Endothelial cell of umbilical vein (primary cell): ENCODE results near the gene TNFSF9. TPM values are rescaled to one million over a fixed set of nuclear protein-coding genes. Genes with fewer than 3 reads are reported as not detected.

Source experiments
- BruUV-seq: library from RNA; stranded (reverse); fragments of 400-500 nt; replicated peaks from 2 replicates; lab custom pipeline; 2021; lab: Mats Ljungman, UMichigan
- CTCF ChIA-PET: fragments of 300-600, 350-600 bp; sonication (Branson Sonifier 250); formaldehyde crosslinking; loops from one replicate; lab custom pipeline; 2021; ENCODE audit warnings: antibody characterized with exemption, inconsistent platforms; lab: Charles Lee
- POLR2A ChIA-PET: fragments of 300-600, 350-600 bp; sonication (Branson Sonifier 250); formaldehyde crosslinking; loops from one replicate; lab custom pipeline; 2021; ENCODE audit warnings: antibody characterized with exemption, inconsistent platforms; lab: Charles Lee
- DNase-seq: peaks from one replicate; pipeline ENCODE4 v3.0.0-alpha.2; 2011; ENCODE audit warnings: low read depth, low spot score
- FAIRE-seq: peaks from 2 replicates; lab custom pipeline; 2011; peaks lifted over from hg19 to GRCh38; lab: Jason Lieb, UNC
- H2AFZ ChIP-seq: 2 replicates; pipeline ENCODE4 v1.6.0; 2012; ENCODE audit warnings: low read depth, low read length, control low read depth, inconsistent platforms
- H3K27ac ChIP-seq: 2 replicates; pipeline ENCODE4 v1.5.1; 2011; ENCODE audit warnings: low read depth, mild to moderate bottlenecking, control low read depth, low read length, moderate library complexity; ENCODE audit not compliant: insufficient read depth
- H3K27me3 ChIP-seq, 2 experiments: 2 replicates each; pipeline versions ENCODE4 v1.6.0 to v1.6.1; 2011; ENCODE audit warnings: low read length in 2 of 2, mixed read lengths in 1 of 2; ENCODE audit not compliant: control insufficient read depth in 2 of 2, insufficient read depth in 2 of 2
- H3K36me3 ChIP-seq, 2 experiments: 2 replicates in 1 of 2; 3 replicates in 1 of 2; pipeline ENCODE4 v1.5.1; 2011; ENCODE audit warnings: low read length in 2 of 2, mild to moderate bottlenecking in 1 of 2, moderate library complexity in 1 of 2; ENCODE audit not compliant: control insufficient read depth in 2 of 2, insufficient read depth in 2 of 2; ENCODE audit errors: extremely low read depth in 1 of 2
- H3K4me1 ChIP-seq: 3 replicates; pipeline ENCODE4 v1.5.1; 2011; ENCODE audit warnings: mild to moderate bottlenecking, low read length; ENCODE audit not compliant: control insufficient read depth, insufficient read depth; ENCODE audit errors: extremely low read depth
- H3K4me2 ChIP-seq: 2 replicates; pipeline ENCODE4 v1.6.1; 2011; ENCODE audit warnings: low read length, control low read depth, mixed read lengths; ENCODE audit not compliant: insufficient read depth
- H3K4me3 ChIP-seq, 3 experiments: fragments of 200-600 bp in 1 of 3; sonication (generic), shearing (Covaris generic) in 1 of 3; replicated peaks in 1 of 3; 2 replicates each; pipeline ENCODE4 v1.5.1; 2011 to 2016; ENCODE audit warnings: control low read depth in 3 of 3, low read length in 3 of 3, mild to moderate bottlenecking in 2 of 3, inconsistent platforms in 1 of 3, low read depth in 1 of 3, moderate library complexity in 1 of 3; ENCODE audit not compliant: insufficient read depth in 1 of 3
- H3K79me2 ChIP-seq: 2 replicates; pipeline ENCODE4 v1.6.0; 2012; ENCODE audit warnings: low read length, inconsistent platforms; ENCODE audit not compliant: control insufficient read depth, insufficient read depth
- H3K9ac ChIP-seq: replicated peaks from 2 replicates; pipeline ENCODE3; 2011; ENCODE audit warnings: low read length, control low read depth; ENCODE audit not compliant: insufficient read depth; ENCODE audit errors: extremely low read depth
- H3K9me1 ChIP-seq: replicated peaks from 3 replicates; pipeline ENCODE4 v1.6.0; 2011; ENCODE audit warnings: mild to moderate bottlenecking, low read length; ENCODE audit not compliant: control insufficient read depth, insufficient read depth; ENCODE audit errors: extremely low read depth
- H3K9me3 ChIP-seq: replicated peaks from 2 replicates; pipeline ENCODE4 v1.5.1; 2012; ENCODE audit warnings: low read length, inconsistent platforms; ENCODE audit not compliant: control insufficient read depth, insufficient read depth
- H4K20me1 ChIP-seq: replicated peaks from 2 replicates; pipeline ENCODE3; 2011; ENCODE audit warnings: mild to moderate bottlenecking, low read length; ENCODE audit not compliant: control insufficient read depth, insufficient read depth; ENCODE audit errors: extremely low read depth
- EZH2 ChIP-seq: IDR thresholded peaks from 2 replicates; pipeline ENCODE4 v1.6.1; 2012; ENCODE audit warnings: borderline replicate concordance, low read depth, mild to moderate bottlenecking, moderate library complexity, low read length, inconsistent platforms; ENCODE audit not compliant: severe bottlenecking
- FOS ChIP-seq: IDR thresholded peaks from 2 replicates; pipeline ENCODE4 v1.6.1; 2011; ENCODE audit warnings: mild to moderate bottlenecking, low read length, moderate library complexity, borderline replicate concordance; ENCODE audit not compliant: insufficient read depth
- GATA2 ChIP-seq: IDR thresholded peaks from 2 replicates; pipeline ENCODE4 v1.7.0; 2011; ENCODE audit warnings: low read depth, mild to moderate bottlenecking, moderate library complexity, mixed read lengths, low read length; ENCODE audit not compliant: insufficient read length, insufficient read depth
- JUN ChIP-seq: IDR thresholded peaks from 2 replicates; pipeline ENCODE4 v1.6.1; 2011; ENCODE audit warnings: borderline replicate concordance, low read depth; ENCODE audit not compliant: insufficient read length, insufficient read depth
- MYC ChIP-seq: IDR thresholded peaks from one replicate; pipeline ENCODE4 v1.6.1; 2011; ENCODE audit warnings: mild to moderate bottlenecking, low read depth, low read length
- POLR2A ChIP-seq: IDR thresholded peaks from 2 replicates; pipeline ENCODE4 v1.6.1; 2012; ENCODE audit warnings: low read depth, mild to moderate bottlenecking, control low read depth, low read length
- POLR2AphosphoS5 ChIP-seq: IDR thresholded peaks from 2 replicates; pipeline ENCODE4 v1.6.1; 2012; ENCODE audit warnings: low read depth, mild to moderate bottlenecking, control low read depth, low read length, moderate library complexity; ENCODE audit not compliant: insufficient read depth
- dilution Hi-C: fragments of 300-500 bp; cut with MboI; formaldehyde crosslinking; loops from one replicate; pipeline ENCODE4 v1.15.0; 2019; ENCODE audit warnings: low sequenced_read_pairs; ENCODE audit not compliant: extremely low pct_ligation_motif_present
- intact Hi-C: fragments of 100-400 bp; cut with micrococcal nuclease; formaldehyde crosslinking; loops from one replicate; pipeline ENCODE4 v1.10.0; 2022
- polyA plus RNA-seq, 4 experiments: library from polyadenylated mRNA; depleted of rRNA in 3 of 4; stranded (reverse) in 3 of 4; unstranded in 1 of 4; fragments of >200 nt; gene quantifications; 2 replicates each; pipeline versions ENCODE4 v1.2.1 to v1.2.3, GENCODE V29; 2011 to 2012; ENCODE audit warnings: missing spikeins in 1 of 4
- total RNA-seq: library from RNA; stranded (reverse); gene quantifications from 2 replicates; pipeline ENCODE4 v1.2.3, GENCODE V29; 2021
- TF ChIP-seq, protein P1 (sequence below), 2 donors: IDR thresholded peaks; 1 replicate in 1 of 2; 2 replicates in 1 of 2; pipeline ENCODE4 v1.5.1; 2011; ENCODE audit warnings: low read length in 2 of 2, mild to moderate bottlenecking in 2 of 2, moderate library complexity in 2 of 2, control low read depth in 1 of 2, inconsistent platforms in 1 of 2, low read depth in 1 of 2; ENCODE audit not compliant: insufficient read depth in 1 of 2; ENCODE audit errors: extremely low read depth in 1 of 2
- TF ChIP-seq, protein P2 (sequence below): IDR thresholded peaks from 2 replicates; pipeline ENCODE4 v1.6.1; 2011; ENCODE audit not compliant: insufficient read depth, insufficient read length

The TNFSF9 gene
- total and polyA plus RNA-seq, 2 donors (not counting 3 experiments of a cell fraction or from before 2014, with no cell fraction given), result 0.52 to 0.53 TPM

DNA sequence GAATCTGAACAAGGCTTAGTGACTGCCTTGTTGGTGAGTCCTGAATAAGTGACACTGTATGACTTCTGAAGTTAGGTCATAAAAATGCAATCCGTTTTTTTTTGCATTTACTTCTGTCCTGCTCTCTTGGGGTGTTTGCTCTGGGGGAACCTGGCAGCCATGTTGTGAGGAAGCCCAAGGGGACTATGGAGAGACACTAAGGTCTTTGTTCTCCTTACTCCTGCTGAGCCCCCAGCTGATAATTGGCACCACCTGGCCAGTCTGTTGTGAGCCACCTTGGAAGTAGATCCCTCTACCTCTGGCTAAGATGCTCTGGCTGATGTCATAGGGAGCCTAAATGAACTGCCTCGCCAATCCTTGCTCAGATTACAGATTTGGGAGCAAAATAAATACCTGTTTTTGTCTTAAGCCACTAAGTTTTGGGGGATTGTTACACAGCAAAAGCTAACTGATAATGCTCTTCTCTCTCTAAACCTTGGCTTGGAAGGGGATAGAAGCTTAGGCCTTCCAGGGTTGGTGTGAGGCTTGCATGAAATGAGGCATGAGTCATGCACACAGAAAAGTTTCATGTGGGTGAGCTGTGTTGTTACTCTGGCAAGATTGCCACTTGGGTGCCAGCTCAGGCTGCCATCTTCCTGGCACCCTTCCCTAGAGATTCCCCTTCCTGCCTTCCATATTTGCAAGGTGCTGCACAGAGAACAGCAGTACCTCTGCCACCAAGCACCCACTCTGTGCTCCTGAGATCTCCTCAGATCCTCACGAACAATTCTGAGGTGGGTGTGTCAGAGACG is 38.8 kb upstream of the TNFSF9 start:
- no peaks in the 10 kb centered on the region for H3K79me2 ChIP-seq
- H3K9ac ChIP-seq, result no peak overlapping the region
- no peak overlapping the region for H3K4me2 ChIP-seq
- no peak overlapping the region for H3K27ac ChIP-seq
- H3K9me1 ChIP-seq, result no peaks in the 10 kb centered on the region
- CTCF ChIA-PET, result no interaction called here
- FAIRE-seq (no peak), DNase-seq (no peak)
- TF ChIP-seq FOS (no peak), JUN (no peak), POLR2AphosphoS5 (no peak), MYC (no peak), EZH2 (no peak), POLR2A (no peak), GATA2 (no peak)
- TF ChIP-seq, protein P1, sequence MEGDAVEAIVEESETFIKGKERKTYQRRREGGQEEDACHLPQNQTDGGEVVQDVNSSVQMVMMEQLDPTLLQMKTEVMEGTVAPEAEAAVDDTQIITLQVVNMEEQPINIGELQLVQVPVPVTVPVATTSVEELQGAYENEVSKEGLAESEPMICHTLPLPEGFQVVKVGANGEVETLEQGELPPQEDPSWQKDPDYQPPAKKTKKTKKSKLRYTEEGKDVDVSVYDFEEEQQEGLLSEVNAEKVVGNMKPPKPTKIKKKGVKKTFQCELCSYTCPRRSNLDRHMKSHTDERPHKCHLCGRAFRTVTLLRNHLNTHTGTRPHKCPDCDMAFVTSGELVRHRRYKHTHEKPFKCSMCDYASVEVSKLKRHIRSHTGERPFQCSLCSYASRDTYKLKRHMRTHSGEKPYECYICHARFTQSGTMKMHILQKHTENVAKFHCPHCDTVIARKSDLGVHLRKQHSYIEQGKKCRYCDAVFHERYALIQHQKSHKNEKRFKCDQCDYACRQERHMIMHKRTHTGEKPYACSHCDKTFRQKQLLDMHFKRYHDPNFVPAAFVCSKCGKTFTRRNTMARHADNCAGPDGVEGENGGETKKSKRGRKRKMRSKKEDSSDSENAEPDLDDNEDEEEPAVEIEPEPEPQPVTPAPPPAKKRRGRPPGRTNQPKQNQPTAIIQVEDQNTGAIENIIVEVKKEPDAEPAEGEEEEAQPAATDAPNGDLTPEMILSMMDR (IDR thresholded peaks at IDR 0.05; ENCODE audit: extremely low read depth in 1 of 2, insufficient read depth in 1 of 2, low read depth in 1 of 2, low read length in 2 of 2), result no peak
- TF ChIP-seq, protein P2, sequence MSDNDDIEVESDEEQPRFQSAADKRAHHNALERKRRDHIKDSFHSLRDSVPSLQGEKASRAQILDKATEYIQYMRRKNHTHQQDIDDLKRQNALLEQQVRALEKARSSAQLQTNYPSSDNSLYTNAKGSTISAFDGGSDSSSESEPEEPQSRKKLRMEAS, result no peak
- no peak overlapping the region for H2AFZ ChIP-seq
- H3K4me1 ChIP-seq, result no peaks in the 10 kb centered on the region
- no peaks in the 10 kb centered on the region for H3K9me3 ChIP-seq
- no peaks in the 10 kb centered on the region for H3K36me3 ChIP-seq
- BruUV-seq, result no TSS peak
- H3K27me3 ChIP-seq, result no peaks in the 10 kb centered on the region
- H4K20me1 ChIP-seq, result no peaks in the 10 kb centered on the region
- no peak overlapping the region for H3K4me3 ChIP-seq
- intact Hi-C loops (no loop called here), dilution Hi-C loops (no loop called here)
- POLR2A ChIA-PET, result interaction anchor here (0.5 kb wide), 1 partner anchor 92 kb away, joined by 3 read pairs; no protein-coding TSS in a partner anchor
